Measurements from ENCODE around the gene ZNF362. TPM values are rescaled to one million over a fixed set of nuclear protein-coding genes. Genes with fewer than 3 reads are reported as not detected.

ZNF362 gene
- total RNA-seq, 1 experiment from 2014 or later, result 29.5 TPM

- no peaks in the 10 kb centered on the region for H3K9me3 Mint-ChIP-seq (ENCODE audit: low read depth, unreplicated experiment)
- no TSS peak for BruUV-seq (replicated peaks)
- peaks cover 5% of the 10 kb centered on the region for H3K36me3 Mint-ChIP-seq (ENCODE audit: insufficient read depth, unreplicated experiment)
- CTCF ChIA-PET, result no interaction called here
- H3K27ac Mint-ChIP-seq (ENCODE audit: unreplicated experiment), result no peak overlapping the region
- intact Hi-C loops (cut with micrococcal nuclease; ENCODE audit: unreplicated experiment), result no loop called here
- no peaks in the 10 kb centered on the region for H3K27me3 Mint-ChIP-seq (ENCODE audit: unreplicated experiment)
- no peak for TF ChIP-seq CTCF (IDR thresholded peaks at IDR 0.05; ENCODE audit: unreplicated experiment)
- H3K4me1 Mint-ChIP-seq (ENCODE audit: low read depth, unreplicated experiment), result no peaks in the 10 kb centered on the region
- DNase-seq, result no peak
- no peak overlapping the region for H3K4me3 Mint-ChIP-seq (ENCODE audit: low read depth, unreplicated experiment)
These were observed 60.3 kb downstream of the ZNF362 start for GRCh38 chr1:33316601-33317000.

DNA sequence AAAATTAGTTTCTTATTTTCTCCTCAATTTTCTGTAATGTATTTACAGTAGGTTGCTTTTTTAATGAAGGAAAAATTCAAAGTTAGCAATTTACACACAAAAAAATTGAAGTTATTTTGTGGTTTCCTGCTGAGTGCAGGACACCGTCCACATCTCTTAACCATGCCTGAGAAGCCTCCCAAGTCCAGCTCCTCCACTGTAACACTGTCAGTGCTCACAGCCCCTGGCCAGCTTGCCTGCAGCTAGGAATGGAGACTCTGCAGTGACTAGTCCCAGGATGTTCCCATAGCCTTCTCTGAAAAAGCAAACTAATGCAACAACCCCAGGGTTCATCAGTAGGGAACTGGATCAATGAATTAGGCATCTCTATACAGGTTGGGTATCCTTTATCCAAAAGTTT is 61.1 kb downstream of the ZNF362 start:
- H3K9me3 Mint-ChIP-seq (ENCODE audit: low read depth, unreplicated experiment), result no peaks in the 10 kb centered on the region
- H3K4me1 Mint-ChIP-seq (ENCODE audit: low read depth, unreplicated experiment), result no peaks in the 10 kb centered on the region
- CTCF ChIA-PET, result no interaction called here

GRCh38 chr1:33317946-33318345 is 61.7 kb downstream of the ZNF362 start:
- intact Hi-C loops (cut with micrococcal nuclease; ENCODE audit: unreplicated experiment), result no loop called here
- Mint-ChIP-seq H3K9me3 (ENCODE audit: low read depth, unreplicated experiment) (no peaks in the 10 kb centered on the region), H3K4me3 (ENCODE audit: low read depth, unreplicated experiment) (no peak overlapping the region), H3K27me3 (ENCODE audit: unreplicated experiment) (no peaks in the 10 kb centered on the region), H3K27ac (ENCODE audit: unreplicated experiment) (no peak overlapping the region), H3K4me1 (ENCODE audit: low read depth, unreplicated experiment) (no peaks in the 10 kb centered on the region), H3K36me3 (ENCODE audit: insufficient read depth, unreplicated experiment) (peaks cover 16% of the 10 kb centered on the region)
- no peak for DNase-seq
- no peak for TF ChIP-seq CTCF (IDR thresholded peaks at IDR 0.05; ENCODE audit: unreplicated experiment)
- CTCF ChIA-PET, result no interaction called here
- no TSS peak for BruUV-seq (replicated peaks)

More for the DNA sequence above, 61.1 kb downstream of the ZNF362 start:
- Mint-ChIP-seq H3K27me3 (ENCODE audit: unreplicated experiment) (no peaks in the 10 kb centered on the region), H3K27ac (ENCODE audit: unreplicated experiment) (no peak overlapping the region), H3K36me3 (ENCODE audit: insufficient read depth, unreplicated experiment) (peaks cover 10% of the 10 kb centered on the region), H3K4me3 (ENCODE audit: low read depth, unreplicated experiment) (no peak overlapping the region)
- DNase-seq, result no peak
- BruUV-seq (replicated peaks), result no TSS peak
- TF ChIP-seq CTCF (IDR thresholded peaks at IDR 0.05; ENCODE audit: unreplicated experiment), result no peak
- intact Hi-C loops (cut with micrococcal nuclease; ENCODE audit: unreplicated experiment), result no loop called here

DNA sequence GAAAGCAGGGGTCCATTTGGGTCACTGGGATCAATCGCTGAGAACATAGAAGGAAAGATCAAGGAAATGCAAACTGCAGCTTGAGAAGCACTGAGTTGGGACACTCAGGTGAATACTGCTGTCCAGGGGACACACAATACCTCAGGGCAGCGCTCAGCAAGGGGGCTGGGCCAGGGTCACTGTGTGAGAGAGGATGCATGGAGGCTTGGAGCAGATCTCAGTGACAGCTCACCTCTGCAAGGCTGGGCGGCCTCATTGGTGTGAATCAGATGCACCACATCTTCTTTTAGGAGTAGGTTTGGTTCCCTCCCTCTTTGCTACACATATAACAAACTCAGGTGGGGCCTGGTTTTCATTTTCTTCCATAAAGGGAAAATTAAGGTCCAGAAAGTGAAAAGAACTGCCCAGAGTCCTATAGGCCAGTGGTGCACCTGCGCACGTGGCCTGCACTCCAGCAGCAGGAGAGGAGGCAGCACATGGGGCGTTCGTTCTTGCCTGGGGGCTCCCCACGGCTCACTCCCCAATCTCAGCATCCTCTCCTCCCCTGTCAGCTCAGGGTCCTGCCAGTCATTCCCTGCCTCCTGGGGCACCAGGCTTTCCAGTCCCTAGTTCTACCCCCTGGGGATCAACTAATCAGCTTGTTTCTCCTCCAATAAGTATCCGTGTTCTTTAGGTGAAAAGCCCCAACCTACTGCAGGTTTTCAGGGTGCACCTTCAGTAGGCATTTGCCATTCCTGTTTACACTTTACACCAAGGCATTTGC is 63.1 kb downstream of the ZNF362 start:
- Mint-ChIP-seq H3K27ac (ENCODE audit: unreplicated experiment) (no peak overlapping the region), H3K4me3 (ENCODE audit: low read depth, unreplicated experiment) (no peak overlapping the region), H3K4me1 (ENCODE audit: low read depth, unreplicated experiment) (no peaks in the 10 kb centered on the region), H3K27me3 (ENCODE audit: unreplicated experiment) (no peaks in the 10 kb centered on the region), H3K9me3 (ENCODE audit: low read depth, unreplicated experiment) (no peaks in the 10 kb centered on the region), H3K36me3 (ENCODE audit: insufficient read depth, unreplicated experiment) (peaks cover 25% of the 10 kb centered on the region)
- CTCF ChIA-PET, result no interaction called here
- intact Hi-C loops (cut with micrococcal nuclease; ENCODE audit: unreplicated experiment), result no loop called here
- no peak for DNase-seq
- no peak for TF ChIP-seq CTCF (IDR thresholded peaks at IDR 0.05; ENCODE audit: unreplicated experiment)
- BruUV-seq (replicated peaks), result no TSS peak
